ENCODE measurements around the gene C1orf94.

The C1orf94 gene

DNA sequence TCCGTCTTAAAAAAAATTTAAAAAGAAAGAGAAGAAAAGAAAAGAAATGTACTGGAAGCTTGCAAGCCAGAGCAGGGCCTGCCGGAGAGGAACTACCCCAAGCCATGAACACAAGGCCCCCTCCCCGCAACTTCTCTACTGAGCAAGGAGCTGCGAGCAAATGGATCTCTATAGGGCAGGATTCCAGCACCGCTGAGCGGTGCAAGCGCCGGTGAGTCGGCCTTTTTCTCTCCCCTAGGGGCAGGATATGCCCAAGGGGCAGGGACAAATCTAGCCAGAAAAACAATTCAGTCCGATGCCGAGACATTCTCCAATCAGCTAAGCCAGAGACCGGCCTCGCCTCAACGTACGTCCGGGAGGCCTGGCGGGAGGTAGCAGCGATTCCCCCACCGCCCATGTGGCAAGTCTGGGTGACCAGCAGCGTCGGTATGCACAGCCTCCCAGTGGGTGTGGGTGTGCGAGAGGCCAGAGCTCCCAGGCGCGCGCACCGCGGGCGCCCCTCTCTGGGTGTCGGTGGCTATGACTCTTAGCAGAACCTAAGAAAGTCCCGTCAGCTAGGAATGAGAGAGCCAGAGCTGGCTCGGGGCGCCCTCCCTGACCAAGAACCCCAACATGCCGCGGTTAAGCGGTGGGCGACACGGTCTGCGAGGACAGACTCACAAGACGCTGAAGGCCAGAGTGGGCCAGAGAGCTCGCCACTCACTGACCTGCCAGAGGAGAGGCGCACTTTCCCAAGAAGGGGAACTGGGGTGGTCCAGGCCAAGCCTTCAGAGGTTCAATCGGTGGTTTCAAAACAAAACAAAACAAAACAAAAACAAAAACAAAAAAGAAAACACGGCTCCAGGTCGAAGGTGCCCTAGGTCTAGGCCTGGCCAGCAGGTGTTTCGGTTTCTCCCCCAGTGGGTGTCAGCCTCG lies 13.6 kb upstream of the C1orf94 start:
- H3K27me3 ChIP-seq (ENCODE audit: insufficient read depth, low read depth, severe bottlenecking) = peaks cover 88% of the 10 kb centered on the region
- H3K4me3 ChIP-seq (ENCODE audit: low read depth, low read length) = no peak overlapping the region
- TF ChIP-seq, protein P1, sequence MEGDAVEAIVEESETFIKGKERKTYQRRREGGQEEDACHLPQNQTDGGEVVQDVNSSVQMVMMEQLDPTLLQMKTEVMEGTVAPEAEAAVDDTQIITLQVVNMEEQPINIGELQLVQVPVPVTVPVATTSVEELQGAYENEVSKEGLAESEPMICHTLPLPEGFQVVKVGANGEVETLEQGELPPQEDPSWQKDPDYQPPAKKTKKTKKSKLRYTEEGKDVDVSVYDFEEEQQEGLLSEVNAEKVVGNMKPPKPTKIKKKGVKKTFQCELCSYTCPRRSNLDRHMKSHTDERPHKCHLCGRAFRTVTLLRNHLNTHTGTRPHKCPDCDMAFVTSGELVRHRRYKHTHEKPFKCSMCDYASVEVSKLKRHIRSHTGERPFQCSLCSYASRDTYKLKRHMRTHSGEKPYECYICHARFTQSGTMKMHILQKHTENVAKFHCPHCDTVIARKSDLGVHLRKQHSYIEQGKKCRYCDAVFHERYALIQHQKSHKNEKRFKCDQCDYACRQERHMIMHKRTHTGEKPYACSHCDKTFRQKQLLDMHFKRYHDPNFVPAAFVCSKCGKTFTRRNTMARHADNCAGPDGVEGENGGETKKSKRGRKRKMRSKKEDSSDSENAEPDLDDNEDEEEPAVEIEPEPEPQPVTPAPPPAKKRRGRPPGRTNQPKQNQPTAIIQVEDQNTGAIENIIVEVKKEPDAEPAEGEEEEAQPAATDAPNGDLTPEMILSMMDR (IDR thresholded peaks at IDR 0.05; ENCODE audit: low read depth, low read length) = peak; percentile 57
- peak; percentile 32 for DNase-seq
- no peaks in the 10 kb centered on the region for H3K9me3 ChIP-seq (ENCODE audit: severe bottlenecking)
- no peak overlapping the region for H3K27ac ChIP-seq
- no peaks in the 10 kb centered on the region for H3K36me3 ChIP-seq

DNA sequence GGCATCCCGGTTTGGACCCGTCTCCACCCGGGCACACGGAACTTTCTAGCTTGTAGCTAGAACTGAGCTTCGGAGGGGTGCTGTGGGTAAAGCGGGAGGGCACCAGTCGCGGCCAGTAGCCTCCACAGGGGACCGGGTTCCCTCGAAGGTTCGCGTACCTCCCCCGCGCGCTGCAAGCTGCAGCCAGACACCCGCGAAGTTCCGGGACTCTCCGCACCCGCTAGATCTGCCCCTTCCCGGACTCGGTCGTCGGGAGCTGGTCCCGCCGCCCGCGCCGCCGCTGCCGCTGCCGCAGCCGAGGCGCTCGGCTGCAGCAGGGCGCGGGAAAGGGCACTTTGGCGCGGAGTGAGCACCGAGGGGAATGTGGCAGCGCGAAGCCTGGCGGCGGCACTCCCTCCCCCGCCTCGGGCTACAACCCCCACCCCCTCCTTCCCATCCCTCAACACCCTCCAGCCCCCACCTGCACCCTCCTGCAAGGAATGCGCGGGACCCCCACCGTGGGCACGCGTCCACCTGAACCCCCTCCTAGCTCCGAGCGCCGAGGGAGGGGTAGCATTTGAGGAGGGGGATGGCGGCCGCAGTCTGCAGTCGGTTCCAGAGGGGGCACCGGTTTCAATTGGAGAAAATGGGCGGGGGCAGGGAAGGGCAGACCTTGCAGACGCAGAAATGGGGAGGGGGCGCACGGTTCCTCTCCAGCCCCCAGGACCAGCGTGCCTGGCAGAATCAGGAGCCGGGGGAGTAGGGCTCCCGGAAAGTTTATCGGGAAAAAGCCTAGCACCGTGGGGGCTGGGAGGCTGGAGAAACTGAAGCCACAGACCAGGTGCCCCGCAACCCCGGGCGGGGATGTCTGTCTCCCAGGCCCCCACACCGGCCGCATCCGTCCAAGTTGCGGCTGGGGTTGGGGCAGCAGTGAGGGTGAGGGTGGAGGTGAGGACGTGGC lies 12.6 kb upstream of the C1orf94 start:
- Histone ChIP-seq H3K36me3 (no peaks in the 10 kb centered on the region), H3K27ac (no peak overlapping the region), H3K9me3 (ENCODE audit: severe bottlenecking) (no peaks in the 10 kb centered on the region), H3K27me3 (ENCODE audit: insufficient read depth, low read depth, severe bottlenecking) (peaks cover 91% of the 10 kb centered on the region), H3K4me3 (ENCODE audit: low read depth, low read length) (no peak overlapping the region)
- TF ChIP-seq, protein P1 (IDR thresholded peaks at IDR 0.05; ENCODE audit: low read depth, low read length) = no peak
- no peak for DNase-seq

- DNase-seq = peak; percentile 16
- TF ChIP-seq, protein P1 (IDR thresholded peaks at IDR 0.05; ENCODE audit: low read depth, low read length) = no peak
- Histone ChIP-seq H3K36me3 (no peaks in the 10 kb centered on the region), H3K4me3 (ENCODE audit: low read depth, low read length) (no peak within 1 kb of the TSS), H3K27me3 (ENCODE audit: insufficient read depth, low read depth, severe bottlenecking) (peaks cover 88% of the 10 kb centered on the region), H3K9me3 (ENCODE audit: severe bottlenecking) (no peaks in the 10 kb centered on the region), H3K27ac (no peak within 1 kb of the TSS)
Observed at GRCh38 chr1:34164771-34165391, 11.8 kb upstream of the C1orf94 start, which contains the start of gene CSMD2. Gene CSMD2 (minus strand): TSS chr1:34165230. CDS start chr1:34165097, 133 bp downstream.

- H3K4me3 ChIP-seq (ENCODE audit: low read depth, low read length) = no peak overlapping the region
- DNase-seq = no peak
- TF ChIP-seq, protein P1 (IDR thresholded peaks at IDR 0.05; ENCODE audit: low read depth, low read length) = no peak
- no peaks in the 10 kb centered on the region for H3K36me3 ChIP-seq
- no peaks in the 10 kb centered on the region for H3K9me3 ChIP-seq (ENCODE audit: severe bottlenecking)
- H3K27ac ChIP-seq = no peak overlapping the region
- peaks cover 84% of the 10 kb centered on the region for H3K27me3 ChIP-seq (ENCODE audit: insufficient read depth, low read depth, severe bottlenecking)
Observed at GRCh38 chr1:34165422-34165921, 11.2 kb upstream of the C1orf94 start.

DNA sequence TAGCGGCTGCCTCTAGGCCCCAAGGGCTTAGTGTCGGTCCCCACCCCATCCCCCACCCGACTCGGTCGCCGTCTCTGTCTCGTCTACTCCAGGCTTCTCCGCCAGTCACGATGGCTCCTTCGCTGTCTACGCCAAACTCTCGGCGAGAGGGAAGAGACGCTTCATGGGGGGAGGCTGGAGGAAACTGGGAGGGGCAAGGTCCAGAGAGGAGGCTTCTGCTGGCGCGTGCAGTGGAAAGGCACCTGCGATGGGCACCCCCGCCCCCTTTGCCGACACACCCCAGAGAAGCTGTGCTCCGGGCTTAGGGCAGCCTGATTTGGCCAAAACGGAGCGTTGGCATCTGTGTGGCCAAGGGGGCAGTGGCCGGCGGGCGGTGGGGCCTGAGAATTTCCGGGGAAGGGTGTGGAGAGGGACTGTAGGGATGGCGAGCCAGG lies 10.5 kb upstream of the C1orf94 start:
- no peak overlapping the region for H3K4me3 ChIP-seq (ENCODE audit: low read depth, low read length)
- no peaks in the 10 kb centered on the region for H3K36me3 ChIP-seq
- no peak for DNase-seq
- peaks cover 83% of the 10 kb centered on the region for H3K27me3 ChIP-seq (ENCODE audit: insufficient read depth, low read depth, severe bottlenecking)
- no peak overlapping the region for H3K27ac ChIP-seq
- no peaks in the 10 kb centered on the region for H3K9me3 ChIP-seq (ENCODE audit: severe bottlenecking)
- TF ChIP-seq, protein P1 (IDR thresholded peaks at IDR 0.05; ENCODE audit: low read depth, low read length) = no peak
